Lung (tissue), 12 donors: ENCODE data around the gene WFS1. TPM values are rescaled to one million over a fixed set of nuclear protein-coding genes. Genes with fewer than 3 reads are reported as not detected.

Source experiments
- ATAC-seq: fragments of 200-7000 bp; cut with Tn5 transposase; one replicate; pipeline ENCODE4 v1.9.1; 2020; ENCODE audit warnings: moderate number of reproducible peaks; ENCODE audit not compliant: insufficient read depth, low FRiP score
- DNase-seq, 3 donors: peaks; one replicate each; pipeline ENCODE4 v3.0.0-alpha.2; 2013 to 2017
- H3K27ac ChIP-seq, 2 donors: one replicate each; pipeline ENCODE4 v1.5.1; 2013; ENCODE audit warnings: mild to moderate bottlenecking in 2 of 2, moderate library complexity in 2 of 2, control low read depth in 1 of 2, inconsistent platforms in 1 of 2, low read depth in 1 of 2, low read length in 1 of 2
- H3K27me3 ChIP-seq, 3 donors: one replicate each; pipeline ENCODE4 v1.5.1; 2013; ENCODE audit warnings: low read length in 2 of 3; ENCODE audit not compliant: control insufficient read depth in 3 of 3, insufficient read depth in 3 of 3
- H3K36me3 ChIP-seq, 4 donors: one replicate each; pipeline ENCODE4 v1.5.1; 2013; ENCODE audit warnings: low read length in 4 of 4, mild to moderate bottlenecking in 1 of 4, moderate library complexity in 1 of 4; ENCODE audit not compliant: control insufficient read depth in 4 of 4, insufficient read depth in 4 of 4
- H3K4me1 ChIP-seq, 5 donors: one replicate each; pipeline ENCODE4 v1.5.1; 2013; ENCODE audit warnings: low read length in 5 of 5, mild to moderate bottlenecking in 2 of 5, moderate library complexity in 1 of 5; ENCODE audit not compliant: control insufficient read depth in 5 of 5, insufficient read depth in 5 of 5
- H3K4me3 ChIP-seq: one replicate; pipeline ENCODE4 v1.5.1; 2013; ENCODE audit warnings: mild to moderate bottlenecking, control low read depth, moderate library complexity
- H3K9ac ChIP-seq, 2 donors: one replicate each; pipeline ENCODE4 v1.5.1; 2013; ENCODE audit warnings: low read length in 2 of 2, control low read depth in 1 of 2; ENCODE audit not compliant: insufficient read depth in 1 of 2
- H3K9me3 ChIP-seq, 4 donors: one replicate each; pipeline ENCODE4 v1.5.1; 2013; ENCODE audit warnings: low read length in 3 of 4, mild to moderate bottlenecking in 1 of 4, moderate library complexity in 1 of 4; ENCODE audit not compliant: control insufficient read depth in 4 of 4, insufficient read depth in 3 of 4
- WGBS, 2 donors: extraction: QIAGEN DNeasy Blood & Tissue Kit; methylation state at CpG; one replicate each; pipeline ENCODE4 v1.1.7; 2013; 5-methylcytosine and 5-hydroxymethylcytosine counted together
- polyA plus RNA-seq, 2 donors: library from polyadenylated mRNA; stranded (reverse); fragments of 200-250 nt; gene quantifications; one replicate each; pipeline ENCODE4 v1.2.1, GENCODE V29; 2013
- total RNA-seq, 2 donors: library from RNA; depleted of rRNA in 1 of 2; stranded (reverse); fragments of >200 nt in 1 of 2; gene quantifications; one replicate each; pipeline ENCODE4 v1.2.1, GENCODE V29; 2014 to 2021
- TF ChIP-seq, protein P1 (sequence below): IDR thresholded peaks from 2 replicates; pipeline ENCODE4 v1.5.1; 2012; ENCODE audit warnings: mild to moderate bottlenecking; ENCODE audit errors: control extremely low read depth, extremely low read depth
- donor health status: control.
- donor health status: control.
- donor health status: Bipolar disorder and iron deficiency.
- donor health status: healthy.
- donor health status: DM: yes; HTN: yes; CAD: no.

Gene WFS1
- total and polyA plus RNA-seq, 4 donors: 26.5 to 76.0 (median 30.2) TPM

DNA sequence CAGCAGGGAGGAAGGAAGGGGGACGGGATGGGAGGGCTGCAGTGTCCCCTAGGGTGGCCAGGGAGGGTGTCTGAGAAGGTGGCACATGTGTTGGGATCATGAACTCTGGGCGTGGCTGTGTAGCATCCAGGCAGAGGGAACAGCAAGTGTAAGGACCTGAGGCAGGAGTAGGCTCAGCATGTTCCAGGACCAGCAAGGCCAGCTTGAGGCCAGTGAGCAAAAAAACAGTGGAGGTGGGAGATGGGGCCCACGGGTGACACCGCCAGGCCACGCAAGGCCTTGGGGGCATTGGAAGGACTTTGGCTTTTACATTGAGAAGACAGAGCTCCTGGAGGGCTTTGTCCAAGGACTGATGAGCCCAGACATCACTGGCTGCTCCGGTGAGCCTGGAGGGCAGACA, 16.5 kb upstream of the WFS1 start:
- no peak overlapping the region for H3K27ac ChIP-seq
- H3K4me3 ChIP-seq: no peak overlapping the region
- DNase-seq: no peak
- 86 to 91% methylated on average over 6 of the region's 6 CpGs for WGBS, 2 donors
- no peak for ATAC-seq
- H3K9me3 ChIP-seq: peaks cover 0 to 5% (median 1%) of the 10 kb centered on the region in 4 donors
- TF ChIP-seq, protein P1, sequence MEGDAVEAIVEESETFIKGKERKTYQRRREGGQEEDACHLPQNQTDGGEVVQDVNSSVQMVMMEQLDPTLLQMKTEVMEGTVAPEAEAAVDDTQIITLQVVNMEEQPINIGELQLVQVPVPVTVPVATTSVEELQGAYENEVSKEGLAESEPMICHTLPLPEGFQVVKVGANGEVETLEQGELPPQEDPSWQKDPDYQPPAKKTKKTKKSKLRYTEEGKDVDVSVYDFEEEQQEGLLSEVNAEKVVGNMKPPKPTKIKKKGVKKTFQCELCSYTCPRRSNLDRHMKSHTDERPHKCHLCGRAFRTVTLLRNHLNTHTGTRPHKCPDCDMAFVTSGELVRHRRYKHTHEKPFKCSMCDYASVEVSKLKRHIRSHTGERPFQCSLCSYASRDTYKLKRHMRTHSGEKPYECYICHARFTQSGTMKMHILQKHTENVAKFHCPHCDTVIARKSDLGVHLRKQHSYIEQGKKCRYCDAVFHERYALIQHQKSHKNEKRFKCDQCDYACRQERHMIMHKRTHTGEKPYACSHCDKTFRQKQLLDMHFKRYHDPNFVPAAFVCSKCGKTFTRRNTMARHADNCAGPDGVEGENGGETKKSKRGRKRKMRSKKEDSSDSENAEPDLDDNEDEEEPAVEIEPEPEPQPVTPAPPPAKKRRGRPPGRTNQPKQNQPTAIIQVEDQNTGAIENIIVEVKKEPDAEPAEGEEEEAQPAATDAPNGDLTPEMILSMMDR: no peak
- no peaks in the 10 kb centered on the region for H3K36me3 ChIP-seq
- H3K27me3 ChIP-seq: peaks cover 0 to 11% (median 0%) of the 10 kb centered on the region in 3 donors
- no peak overlapping the region for H3K9ac ChIP-seq
- no peaks in the 10 kb centered on the region for H3K4me1 ChIP-seq

DNA sequence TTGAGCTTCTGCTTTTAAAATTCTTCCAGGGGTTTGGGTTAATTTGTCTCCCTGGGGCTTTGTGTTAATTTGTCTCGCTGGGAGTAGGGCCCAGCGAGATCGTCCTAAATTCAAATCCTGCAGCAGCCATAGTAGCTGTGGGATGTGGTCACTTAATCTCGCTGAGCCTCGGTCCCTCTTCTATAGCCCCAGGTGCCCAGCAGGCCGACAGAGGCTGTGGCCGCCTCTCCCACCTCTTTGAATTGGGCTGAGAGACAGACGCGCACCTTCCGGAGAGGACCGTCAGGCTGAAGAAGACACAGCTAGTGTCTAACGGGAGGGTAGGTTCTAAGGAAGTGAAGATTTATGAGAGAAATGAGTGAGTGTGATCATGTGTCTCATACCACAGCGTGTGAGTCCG, 15.7 kb upstream of the WFS1 start:
- Histone ChIP-seq H3K27me3 (peaks cover 0 to 6% (median 0%) of the 10 kb centered on the region in 3 donors), H3K36me3 (no peaks in the 10 kb centered on the region), H3K9me3 (peaks cover 0 to 5% (median 1%) of the 10 kb centered on the region in 4 donors), H3K27ac (no peak overlapping the region), H3K9ac (no peak overlapping the region), H3K4me1 (no peaks in the 10 kb centered on the region), H3K4me3 (no peak overlapping the region)
- ATAC-seq (no peak), DNase-seq (no peak)
- TF ChIP-seq, protein P1: no peak
- WGBS, 2 donors: 88 to 91% methylated on average over 14 of the region's 14 CpGs

DNA sequence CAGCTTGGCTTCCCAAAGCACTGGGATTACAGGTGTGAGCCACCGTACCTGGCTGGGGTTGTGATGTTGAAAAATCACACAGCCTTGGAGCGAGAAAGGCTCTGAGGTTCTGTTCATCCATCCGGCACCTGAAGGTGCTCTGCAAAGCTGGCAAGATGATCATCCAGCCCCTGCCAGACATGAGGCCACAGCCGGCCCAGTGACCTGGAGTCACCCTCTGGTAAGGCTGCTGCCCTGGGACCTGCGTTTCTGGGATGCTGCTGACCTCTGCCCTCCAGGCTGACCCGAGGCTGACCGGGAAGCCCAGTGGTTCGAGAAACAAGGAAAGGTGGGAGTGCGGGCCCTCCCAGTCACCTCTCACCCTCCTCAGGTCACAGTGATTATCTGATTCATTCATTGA, 13.5 kb upstream of the WFS1 start:
- H3K27ac ChIP-seq: no peak overlapping the region
- no peaks in the 10 kb centered on the region for H3K36me3 ChIP-seq
- H3K27me3 ChIP-seq: no peaks in the 10 kb centered on the region
- H3K9me3 ChIP-seq: peaks cover 0 to 5% (median 1%) of the 10 kb centered on the region in 4 donors
- TF ChIP-seq, protein P1: no peak
- ATAC-seq (no peak), DNase-seq (no peak)
- H3K9ac ChIP-seq: no peak overlapping the region
- no peaks in the 10 kb centered on the region for H3K4me1 ChIP-seq
- 92 to 93% methylated on average over 9 of the region's 9 CpGs for WGBS, 2 donors
- no peak overlapping the region for H3K4me3 ChIP-seq

DNA sequence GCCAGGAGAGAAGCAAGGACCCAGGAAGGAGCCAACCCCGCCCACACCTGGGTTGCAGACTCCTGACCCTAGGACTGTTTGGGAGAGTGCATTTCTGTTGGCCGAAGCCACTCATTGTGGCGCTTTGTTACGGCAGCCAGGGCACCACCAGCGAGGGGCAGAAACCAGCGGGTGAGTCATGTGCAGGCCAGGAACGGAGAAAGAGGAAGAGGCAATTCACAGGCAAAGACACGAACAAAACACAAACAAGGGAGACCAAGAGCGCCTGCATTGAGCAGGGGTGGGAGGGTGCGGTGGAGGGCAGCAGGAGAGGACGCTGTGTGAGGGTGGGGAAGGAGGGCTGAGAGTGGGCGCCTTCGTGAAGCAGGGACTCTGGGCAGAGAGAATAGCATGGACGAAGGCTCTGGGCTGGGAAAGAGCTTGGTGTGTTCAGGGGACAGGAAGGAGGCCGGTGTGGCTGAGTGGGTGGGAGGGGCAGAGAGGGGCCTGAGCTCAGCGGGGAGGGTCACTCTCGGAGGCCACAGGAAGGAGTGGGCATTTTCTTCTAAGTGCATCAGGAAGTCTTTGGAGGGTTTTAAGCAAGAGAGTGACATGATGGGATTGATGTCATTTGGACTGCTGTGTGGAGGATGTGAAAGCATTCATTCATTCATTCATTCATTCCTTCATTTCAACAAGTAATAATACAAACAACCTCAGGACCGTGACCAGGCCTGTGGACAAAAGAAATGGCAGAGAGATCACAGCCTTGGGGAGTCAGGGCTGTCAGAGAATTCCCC, 12.2 kb upstream of the WFS1 start:
- Histone ChIP-seq H3K36me3 (no peaks in the 10 kb centered on the region), H3K4me3 (no peak overlapping the region), H3K9ac (no peak overlapping the region), H3K9me3 (peaks cover 0 to 5% (median 1%) of the 10 kb centered on the region in 4 donors), H3K27me3 (no peaks in the 10 kb centered on the region), H3K27ac (peak overlapping the region in 1 of 2 donors; percentile 50), H3K4me1 (no peaks in the 10 kb centered on the region)
- no peak for ATAC-seq
- TF ChIP-seq, protein P1: no peak
- peak in 1 of 3 donors; percentile 43 for DNase-seq
- 15 to 21% methylated on average over 18 of the region's 18 CpGs for WGBS, 2 donors
